Epidermal melanocyte (primary cell): ENCODE measurements around the gene LMOD3.

Source experiments
- DNase-seq: peaks from one replicate; pipeline ENCODE4 v3.0.0; 2011; ENCODE audit warnings: low spot score; ENCODE audit not compliant: insufficient read length

LMOD3 gene

GRCh38 chr3:69063636-69064035 lies 58.8 kb downstream of the LMOD3 start:
- DNase-seq, result no peak

- DNase-seq, result no peak
Observed at GRCh38 chr3:69059688-69060087, 62.7 kb downstream of the LMOD3 start.

GRCh38 chr3:69058947-69059224 lies 63.5 kb downstream of the LMOD3 start:
- no peak for DNase-seq

GRCh38 chr3:69058180-69058946 lies 64.0 kb downstream of the LMOD3 start:
- DNase-seq, result no peak
